Upper lobe of right lung (tissue), 1 donor: Measurements from ENCODE around the gene VPS13D. TPM values are rescaled to one million over a fixed set of nuclear protein-coding genes. Genes with fewer than 3 reads are reported as not detected.

ENCODE experiments used
- ATAC-seq: fragments of 200-7000 bp; cut with Tn5 transposase; one replicate; pipeline ENCODE4 v1.9.1; 2020; ENCODE audit warnings: mild to moderate bottlenecking, moderate library complexity
- DNase-seq: peaks from one replicate; pipeline ENCODE4 v3.0.0-alpha.2; 2020
- H3K27ac ChIP-seq: fragments of 200-600 bp; one replicate; pipeline ENCODE4 v1.8.0; 2022
- H3K27me3 ChIP-seq: fragments of 200-600 bp; one replicate; pipeline ENCODE4 v1.8.0; 2022; ENCODE audit warnings: mild to moderate bottlenecking
- H3K36me3 ChIP-seq: fragments of 200-600 bp; one replicate; pipeline ENCODE4 v1.8.0; 2022
- H3K4me1 ChIP-seq: fragments of 200-600 bp; one replicate; pipeline ENCODE4 v1.8.0; 2022
- H3K4me3 ChIP-seq: fragments of 200-600 bp; one replicate; pipeline ENCODE4 v1.8.0; 2022; ENCODE audit warnings: mild to moderate bottlenecking
- H3K9me3 ChIP-seq: fragments of 200-600 bp; one replicate; pipeline ENCODE4 v1.8.0; 2022
- intact Hi-C: fragments of 100-400 bp; cut with DNase I; formaldehyde crosslinking; loops from one replicate; pipeline ENCODE4 v1.11.0; 2022
- total RNA-seq: library from RNA; stranded (reverse); fragmentation: NEBNext Ultra II Directional; extraction: Animal tissue kit (Norgen Biotek cat#: 25700); gene quantifications from one replicate; pipeline ENCODE4 v1.2.1, GENCODE V29; 2021
- TF ChIP-seq, protein P1 (sequence below): fragments of 200-600 bp; IDR thresholded peaks from one replicate; pipeline ENCODE4 v1.8.0; 2022; ENCODE audit warnings: antibody characterized with exemption
- donor health status: DM: no; HTN: yes; CAD: no; lungs with severe emphysema.

The VPS13D gene
- total RNA-seq, 1 donor from 2014 or later = 74.7 TPM

DNA sequence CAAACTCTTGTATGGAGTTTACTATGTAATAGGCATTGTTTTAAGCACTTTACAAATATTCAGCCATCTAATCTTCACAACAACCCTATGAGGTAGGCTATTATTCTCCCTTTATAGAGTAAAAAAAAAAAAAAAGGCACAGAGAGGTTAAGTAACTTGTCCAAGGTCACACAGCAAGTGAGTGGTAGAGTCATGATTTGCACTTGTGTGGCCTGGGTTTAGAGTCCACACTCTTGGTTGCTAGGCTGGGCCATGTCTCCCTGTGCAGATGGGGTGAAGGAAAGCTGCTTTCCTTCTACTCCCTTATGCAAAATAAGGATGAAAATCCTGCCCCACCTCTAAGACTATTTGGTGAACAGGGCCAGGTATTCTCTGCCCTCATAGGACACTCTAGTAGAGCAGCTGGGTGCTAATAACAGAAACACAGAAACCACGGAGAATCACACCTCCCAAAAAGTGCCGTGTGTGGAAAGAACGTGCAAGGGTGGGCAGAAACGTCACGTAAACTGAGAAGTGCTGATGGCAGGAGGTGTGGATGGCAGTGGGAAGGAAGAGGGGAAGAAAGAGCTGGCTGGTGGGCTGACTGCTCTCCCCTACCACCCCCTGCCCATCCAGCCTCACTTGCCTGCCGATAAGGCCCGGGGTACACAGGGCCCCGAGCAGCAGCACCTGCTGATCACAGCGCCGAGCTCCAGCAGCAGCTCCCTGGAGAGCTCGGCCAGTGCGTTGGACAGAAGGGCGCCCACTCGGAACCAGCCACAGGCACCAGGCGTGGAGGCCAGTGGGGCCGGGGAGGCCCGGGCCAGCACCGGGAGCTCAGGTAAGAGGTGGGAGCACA, 28.3 kb upstream of the VPS13D start:
- Histone ChIP-seq H3K4me1 (peaks cover 5% of the 10 kb centered on the region), H3K36me3 (peaks cover 29% of the 10 kb centered on the region), H3K9me3 (no peaks in the 10 kb centered on the region), H3K27ac (no peak overlapping the region), H3K27me3 (no peaks in the 10 kb centered on the region), H3K4me3 (no peak overlapping the region)
- DNase-seq (no peak), ATAC-seq (no peak)
- TF ChIP-seq, protein P1, sequence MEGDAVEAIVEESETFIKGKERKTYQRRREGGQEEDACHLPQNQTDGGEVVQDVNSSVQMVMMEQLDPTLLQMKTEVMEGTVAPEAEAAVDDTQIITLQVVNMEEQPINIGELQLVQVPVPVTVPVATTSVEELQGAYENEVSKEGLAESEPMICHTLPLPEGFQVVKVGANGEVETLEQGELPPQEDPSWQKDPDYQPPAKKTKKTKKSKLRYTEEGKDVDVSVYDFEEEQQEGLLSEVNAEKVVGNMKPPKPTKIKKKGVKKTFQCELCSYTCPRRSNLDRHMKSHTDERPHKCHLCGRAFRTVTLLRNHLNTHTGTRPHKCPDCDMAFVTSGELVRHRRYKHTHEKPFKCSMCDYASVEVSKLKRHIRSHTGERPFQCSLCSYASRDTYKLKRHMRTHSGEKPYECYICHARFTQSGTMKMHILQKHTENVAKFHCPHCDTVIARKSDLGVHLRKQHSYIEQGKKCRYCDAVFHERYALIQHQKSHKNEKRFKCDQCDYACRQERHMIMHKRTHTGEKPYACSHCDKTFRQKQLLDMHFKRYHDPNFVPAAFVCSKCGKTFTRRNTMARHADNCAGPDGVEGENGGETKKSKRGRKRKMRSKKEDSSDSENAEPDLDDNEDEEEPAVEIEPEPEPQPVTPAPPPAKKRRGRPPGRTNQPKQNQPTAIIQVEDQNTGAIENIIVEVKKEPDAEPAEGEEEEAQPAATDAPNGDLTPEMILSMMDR = no peak
- intact Hi-C loops = no loop called here

DNA sequence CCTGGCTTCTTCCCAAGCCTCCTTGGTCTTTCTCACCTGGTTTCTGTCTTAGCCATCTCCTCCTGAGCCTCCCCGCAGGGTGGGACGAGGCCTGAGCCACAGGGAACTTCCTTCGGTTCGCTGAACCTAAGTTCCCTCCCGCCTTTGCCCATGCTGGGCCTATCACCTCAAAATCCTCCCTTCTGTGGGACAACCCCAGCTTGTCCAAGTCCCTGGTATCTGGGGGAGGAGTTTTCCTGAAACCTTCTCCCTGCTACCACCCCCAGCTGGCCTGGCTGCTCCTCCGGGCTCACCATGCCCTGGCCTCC, 27.7 kb upstream of the VPS13D start:
- intact Hi-C loops = no loop called here
- TF ChIP-seq, protein P1 = no peak
- Histone ChIP-seq H3K4me3 (no peak overlapping the region), H3K36me3 (peaks cover 35% of the 10 kb centered on the region), H3K9me3 (no peaks in the 10 kb centered on the region), H3K27me3 (no peaks in the 10 kb centered on the region), H3K27ac (no peak overlapping the region), H3K4me1 (no peaks in the 10 kb centered on the region)
- DNase-seq (no peak), ATAC-seq (no peak)

DNA sequence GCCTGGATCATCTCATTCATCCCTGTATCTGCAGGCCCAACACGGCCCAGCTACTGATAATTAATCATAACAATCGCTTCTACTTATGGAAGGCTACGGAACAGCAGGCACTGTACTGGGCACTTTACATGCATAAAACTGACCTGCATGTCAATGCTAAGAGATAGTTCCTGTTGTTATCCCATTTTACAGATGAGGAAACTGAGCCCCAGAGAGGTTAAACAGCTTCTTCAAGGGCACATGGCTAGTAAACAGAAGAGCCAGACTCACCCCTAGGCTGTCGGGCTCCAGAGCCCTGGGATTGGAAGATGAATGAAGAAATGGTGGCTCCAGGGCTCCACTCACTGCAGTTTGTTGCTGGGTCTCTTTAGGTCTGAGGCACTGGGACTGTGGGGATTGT, 27.3 kb upstream of the VPS13D start:
- intact Hi-C loops = no loop called here
- ATAC-seq (no peak), DNase-seq (no peak)
- H3K4me3 ChIP-seq = no peak overlapping the region
- no peaks in the 10 kb centered on the region for H3K4me1 ChIP-seq
- H3K27me3 ChIP-seq = no peaks in the 10 kb centered on the region
- peaks cover 36% of the 10 kb centered on the region for H3K36me3 ChIP-seq
- TF ChIP-seq, protein P1 = no peak
- H3K9me3 ChIP-seq = no peaks in the 10 kb centered on the region
- H3K27ac ChIP-seq = no peak overlapping the region

DNA sequence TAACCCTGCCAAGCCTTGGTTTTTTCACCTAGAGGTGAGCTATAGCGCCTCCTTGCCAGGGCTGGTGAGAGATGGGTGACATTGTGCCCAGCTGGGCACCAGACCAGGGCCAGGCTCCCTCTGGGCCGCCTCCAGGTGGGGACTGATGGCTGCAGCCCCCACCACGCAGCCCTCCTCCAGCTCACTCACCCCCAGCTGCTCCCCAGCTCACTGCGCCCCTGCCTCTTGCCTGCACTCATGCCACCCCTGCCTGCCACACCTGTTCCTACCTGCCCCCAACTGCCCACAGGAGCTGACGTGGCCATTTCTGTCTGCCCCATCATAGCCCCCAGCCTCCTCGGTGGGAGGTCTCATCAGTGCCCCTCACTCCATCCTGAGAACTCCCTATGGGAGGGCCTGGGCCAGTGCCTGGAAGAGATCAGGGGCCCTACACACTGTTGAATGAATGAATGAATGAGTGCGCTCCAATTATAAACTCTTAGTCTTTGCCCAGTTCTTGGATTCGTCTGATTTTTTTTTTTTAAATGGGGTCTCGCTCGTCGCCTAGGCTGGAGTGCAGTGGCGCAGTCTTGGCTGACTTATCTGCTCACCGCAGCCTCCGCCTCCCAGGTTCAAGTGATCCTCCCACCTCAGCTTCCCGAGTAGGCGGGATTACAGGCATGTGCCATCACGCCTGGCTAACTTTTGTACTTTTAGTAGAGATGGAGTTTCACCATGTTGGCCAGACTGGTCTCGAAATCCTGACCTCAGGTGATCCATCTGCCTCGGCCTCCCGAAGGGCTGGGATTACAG, 26.4 kb upstream of the VPS13D start:
- peaks cover 36% of the 10 kb centered on the region for H3K36me3 ChIP-seq

DNA sequence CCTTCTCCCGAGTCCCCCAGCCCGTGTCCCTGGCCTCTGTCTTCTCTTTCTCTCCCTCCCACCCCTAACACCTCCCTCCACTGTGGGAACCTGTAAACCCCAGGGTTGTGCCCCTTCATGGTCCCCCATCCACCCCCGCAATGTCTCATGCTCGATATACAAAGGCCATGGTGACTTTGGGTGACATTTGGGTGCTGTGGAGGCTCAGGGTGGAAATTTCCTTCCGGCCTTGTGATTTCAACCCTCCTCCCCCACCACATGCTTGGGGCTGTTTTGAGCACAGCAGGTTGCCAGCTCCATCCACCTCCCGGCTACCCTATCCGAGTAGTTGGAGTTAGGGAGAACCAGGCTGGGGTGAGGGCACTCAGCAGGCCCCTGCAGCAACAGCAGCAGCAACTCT, 25.7 kb upstream of the VPS13D start:
- intact Hi-C loops = no loop called here
- Histone ChIP-seq H3K4me3 (no peak overlapping the region), H3K9me3 (no peaks in the 10 kb centered on the region), H3K4me1 (peaks cover 6% of the 10 kb centered on the region), H3K27me3 (no peaks in the 10 kb centered on the region), H3K36me3 (peaks cover 36% of the 10 kb centered on the region), H3K27ac (no peak overlapping the region)
- no peak for DNase-seq
- TF ChIP-seq, protein P1 = no peak
- ATAC-seq = no peak

More for the DNA sequence above, 26.4 kb upstream of the VPS13D start:
- ATAC-seq = no peak
- no peak overlapping the region for H3K4me3 ChIP-seq
- no peaks in the 10 kb centered on the region for H3K4me1 ChIP-seq
- TF ChIP-seq, protein P1 = no peak
- intact Hi-C loops = no loop called here
- H3K27me3 ChIP-seq = no peaks in the 10 kb centered on the region
- no peak overlapping the region for H3K27ac ChIP-seq
- no peak for DNase-seq
- H3K9me3 ChIP-seq = no peaks in the 10 kb centered on the region
